ENCODE results near the gene CCDC127. TPM values are rescaled to one million over a fixed set of nuclear protein-coding genes. Genes with fewer than 3 reads are reported as not detected.

Gene CCDC127
- total and polyA plus RNA-seq, 2 of the 4 experiments (the other 2 are of a cell fraction) = 3.2 to 3.9 TPM

DNA sequence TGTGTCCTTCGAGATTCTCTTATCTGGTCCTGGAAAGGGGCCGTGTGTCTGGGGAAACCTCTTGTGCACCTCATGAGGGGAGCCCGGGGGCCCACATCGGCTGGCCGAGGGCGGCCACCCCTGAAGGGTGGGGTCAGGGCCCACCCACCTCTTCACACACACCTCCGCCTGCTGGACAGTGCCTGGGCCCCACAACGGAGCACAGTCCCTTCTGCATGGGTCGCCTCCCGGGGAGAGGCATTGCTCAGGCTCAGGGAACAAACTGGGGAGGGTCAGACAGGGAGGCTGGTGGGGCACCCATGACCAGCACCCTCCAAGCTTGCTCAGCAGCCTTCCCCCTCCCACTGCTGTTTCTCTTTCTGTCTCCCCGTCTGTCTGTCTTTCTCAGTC lies 28.0 kb downstream of the CCDC127 start:
- Histone ChIP-seq H3K23ac (ENCODE audit: low read depth, low read length) (no peak overlapping the region), H3K4me1 (ENCODE audit: control insufficient read depth, insufficient read depth, low read length) (no peaks in the 10 kb centered on the region), H3K9me1 (ENCODE audit: insufficient read depth, low read length) (peaks cover 3% of the 10 kb centered on the region; the same call in 1 of the 2 replicates), H3K56ac (ENCODE audit: extremely low read depth, insufficient read depth, low read length) (no peak overlapping the region), H3K9ac (ENCODE audit: low read depth, low read length) (no peak overlapping the region), H3K36me3 (ENCODE audit: control insufficient read depth, insufficient read depth, low read length) (no peaks in the 10 kb centered on the region), H4K91ac (ENCODE audit: insufficient read depth, low read depth, low read length) (no peak overlapping the region), H2AK9ac (replicated peaks; ENCODE audit: low read depth, low read length, poor library complexity) (no peak overlapping the region), H2BK5ac (ENCODE audit: low read depth, low read length, poor library complexity, severe bottlenecking) (no peak overlapping the region), H2BK15ac (ENCODE audit: low read depth, low read length) (no peak overlapping the region), H3K27me3 (ENCODE audit: control insufficient read depth, insufficient read depth, low read length) (peaks cover 12% of the 10 kb centered on the region; the same call in 1 of the 2 replicates), H3K14ac (replicated peaks; ENCODE audit: low read depth, low read length) (no peak overlapping the region), H4K5ac (ENCODE audit: low read depth, low read length) (no peak overlapping the region), H2AFZ (replicated peaks; ENCODE audit: low read length, poor library complexity) (no peak overlapping the region), H3K9me3 (ENCODE audit: control insufficient read depth, insufficient read depth, low read length) (no peaks in the 10 kb centered on the region), H2BK120ac (ENCODE audit: low read depth, low read length) (no peak overlapping the region), H2BK20ac (ENCODE audit: low read depth, low read length) (no peak overlapping the region), H3K27ac (ENCODE audit: insufficient read depth, low read length) (no peak overlapping the region), H4K8ac (ENCODE audit: low read depth in 2 of 2, low read length in 2 of 2) (no peak overlapping the region), H3K4me3 (ENCODE audit: insufficient read depth, low read depth, low read length) (no peak overlapping the region), H3K79me1 (ENCODE audit: low read depth in 1 of 2, low read length in 2 of 2) (no peaks in the 10 kb centered on the region), H3K18ac (ENCODE audit: low read depth, low read length) (no peak overlapping the region), H4K20me1 (ENCODE audit: insufficient read depth, low read length) (peaks cover 2% of the 10 kb centered on the region; the same call in 1 of the 2 replicates), H3K4ac (ENCODE audit: low read depth, low read length) (no peak overlapping the region), H2AK5ac (ENCODE audit: low read depth, low read length) (no peak overlapping the region), H3K4me2 (ENCODE audit: low read depth, low read length) (no peak overlapping the region)
- TF ChIP-seq POLR2A (IDR thresholded peaks at IDR 0.05; ENCODE audit: low read depth, low read length) (no peak), SMC3 (IDR thresholded peaks at IDR 0.05; ENCODE audit: low read depth, low read length) (no peak), CEBPB (IDR thresholded peaks at IDR 0.05; ENCODE audit: low read depth, low read length) (no peak)
- TF ChIP-seq, protein P1, sequence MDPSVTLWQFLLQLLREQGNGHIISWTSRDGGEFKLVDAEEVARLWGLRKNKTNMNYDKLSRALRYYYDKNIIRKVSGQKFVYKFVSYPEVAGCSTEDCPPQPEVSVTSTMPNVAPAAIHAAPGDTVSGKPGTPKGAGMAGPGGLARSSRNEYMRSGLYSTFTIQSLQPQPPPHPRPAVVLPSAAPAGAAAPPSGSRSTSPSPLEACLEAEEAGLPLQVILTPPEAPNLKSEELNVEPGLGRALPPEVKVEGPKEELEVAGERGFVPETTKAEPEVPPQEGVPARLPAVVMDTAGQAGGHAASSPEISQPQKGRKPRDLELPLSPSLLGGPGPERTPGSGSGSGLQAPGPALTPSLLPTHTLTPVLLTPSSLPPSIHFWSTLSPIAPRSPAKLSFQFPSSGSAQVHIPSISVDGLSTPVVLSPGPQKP (IDR thresholded peaks at IDR 0.05; ENCODE audit: borderline replicate concordance, low read depth, low read length) = no peak
- dilution Hi-C loops (cut with HindIII; ENCODE audit: low sequenced_read_pairs, unreplicated experiment) (no loop called here), intact Hi-C loops (cut with micrococcal nuclease) (no loop called here), in situ Hi-C loops (cut with MboI; ENCODE audit: low sequenced_read_pairs) (no loop called here)
- ATAC-seq (ENCODE audit: low read depth) (no peak), DNase-seq (no peak)
- BruUV-seq (replicated peaks) = no TSS peak
- ChIA-PET POLR2A (ENCODE audit: unreplicated experiment) (no interaction called here), CTCF (no interaction called here)
- WGBS, 2 experiments (ENCODE audit: extremely low coverage in 2 of 2, insufficient read length in 1 of 2) = 90% methylated on average over 1 of the region's 11 CpGs; no CpG with 5 or more reads in 1 of the 2 experiments
